Motor neuron (in vitro differentiated cells): Measurements from ENCODE around the gene AMACR. TPM values are rescaled to one million over a fixed set of nuclear protein-coding genes. Genes with fewer than 3 reads are reported as not detected.
"Not testable (repeated sequence)": the region's sequence is repeated elsewhere in the genome, so short reads cannot be mapped to it uniquely, and the experiment has no call there.

ENCODE experiments used
- ATAC-seq, 8 experiments: fragments of 200-7000 bp; cut with Tn5 transposase; replicated peaks in 6 of 8; 2 replicates each; pipeline ENCODE4 v1.8.0; 2021; ENCODE audit warnings: mild to moderate bottlenecking in 8 of 8, moderate library complexity in 8 of 8
- H3K27ac ChIP-seq, 2 donors: fragments of 250-450 bp; sonication (Bioruptor Pico); 2 replicates each; pipeline ENCODE4 v1.9.0; 2021; ENCODE audit warnings: antibody characterized with exemption in 2 of 2, mild to moderate bottlenecking in 2 of 2, moderate library complexity in 1 of 2
- H3K4me1 ChIP-seq, 2 donors: fragments of 250-450 bp; sonication (Bioruptor Pico); replicated peaks in 1 of 2; 2 replicates each; pipeline ENCODE4 v1.6.1; 2021; ENCODE audit warnings: antibody characterized with exemption in 2 of 2, mild to moderate bottlenecking in 2 of 2, moderate library complexity in 1 of 2
- H3K4me3 ChIP-seq, 5 donors: fragments of 250-450 bp; sonication (Bioruptor Pico); 2 replicates each; pipeline ENCODE4 v1.9.0; 2021; ENCODE audit warnings: antibody characterized with exemption in 5 of 5, mild to moderate bottlenecking in 5 of 5, moderate library complexity in 4 of 5
- WGBS, 10 experiments: fragments of 450-650 bp; shearing (Covaris generic); methylation state at CpG; one replicate each; pipeline ENCODE4 v1.0.0; 2022; 5-methylcytosine and 5-hydroxymethylcytosine counted together
- in situ Hi-C, 9 experiments: fragments of 400-800 bp; cut with MboI; loops; one replicate each; pipeline ENCODE4 v1.15.0; 2021; ENCODE audit warnings: low sequenced_read_pairs in 9 of 9, low pct_unique_long_range_greater_than_20kb in 2 of 9; ENCODE audit not compliant: unreplicated experiment in 9 of 9
- total RNA-seq, 8 experiments: library from RNA; unstranded; fragments of 300-600 nt; gene quantifications; 2 replicates each; pipeline versions ENCODE4 v1.2.3 to v1.2.4, GENCODE V29; 2022

AMACR gene
- total RNA-seq, 8 experiments from 2014 or later: 4.2 to 17.7 (median 8.7) TPM

DNA sequence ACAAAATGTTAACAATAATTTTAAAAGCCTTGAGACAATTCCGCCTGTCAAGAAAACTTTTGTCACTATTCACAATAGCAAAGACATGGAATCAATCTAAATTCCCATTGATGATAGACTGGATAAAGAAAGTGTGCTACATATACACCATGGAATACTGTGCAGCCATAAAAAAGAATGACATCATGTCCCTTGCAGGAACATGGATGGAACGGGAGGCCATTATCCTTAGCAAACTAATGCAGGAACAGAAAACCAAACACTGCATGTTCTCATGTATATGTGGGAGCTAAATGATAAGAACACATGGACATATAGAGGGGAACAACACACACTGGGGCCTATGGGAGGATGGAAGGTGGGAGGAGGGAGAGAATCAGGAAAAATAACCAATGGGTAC, 22.7 kb upstream of the AMACR start:
- H3K4me3 ChIP-seq, ATAC-seq, H3K27ac ChIP-seq, in situ Hi-C loops, H3K4me1 ChIP-seq: not testable (repeated sequence)
- WGBS, 10 experiments: 50 to 100% (median 90%) methylated on average over 1 to 2 of the region's 2 CpGs

DNA sequence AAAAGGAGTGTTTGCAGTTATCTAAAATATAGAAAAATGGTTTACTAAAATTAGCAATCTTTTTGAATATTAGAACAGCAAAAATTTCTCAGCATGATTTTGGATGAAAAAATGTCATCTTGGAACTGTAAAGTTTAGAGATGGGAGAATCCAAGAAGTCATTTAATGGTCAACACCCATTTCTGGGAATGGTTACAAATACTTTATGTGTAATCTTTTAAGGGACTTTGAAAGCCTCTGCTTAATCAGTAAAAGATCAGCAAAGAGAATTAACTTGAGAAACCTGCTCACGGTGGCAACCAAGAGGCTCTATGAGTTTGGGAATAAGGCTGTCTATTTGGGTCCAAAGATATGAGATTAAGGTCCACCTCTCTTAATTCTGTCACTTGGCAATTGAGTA, 22.2 kb upstream of the AMACR start:
- in situ Hi-C loops: no loop called here
- Histone ChIP-seq H3K4me1 (no peaks in the 10 kb centered on the region), H3K27ac (no peak overlapping the region), H3K4me3 (no peak overlapping the region)
- ATAC-seq: no peak
- WGBS, 10 experiments: 0 to 94% (median 47%) methylated on average over 1 of the region's 1 CpG; no CpG with 5 or more reads in 4 of the 10 experiments

GRCh38 chr5:34028349-34028748, 20.5 kb upstream of the AMACR start:
- Histone ChIP-seq H3K4me1 (no peaks in the 10 kb centered on the region), H3K4me3 (no peak overlapping the region), H3K27ac (no peak overlapping the region)
- no peak for ATAC-seq
- 50 to 85% (median 74%) methylated on average over 2 to 3 of the region's 3 CpGs for WGBS, 10 experiments
- in situ Hi-C loops: no loop called here

- H3K4me3 ChIP-seq: no peak overlapping the region
- H3K4me1 ChIP-seq: no peaks in the 10 kb centered on the region
- in situ Hi-C loops: no loop called here
- H3K27ac ChIP-seq: no peak overlapping the region
- WGBS, 10 experiments: 64 to 97% (median 87%) methylated on average over 4 to 9 of the region's 9 CpGs
- no peak for ATAC-seq
Observed at GRCh38 chr5:34026089-34026761, 18.4 kb upstream of the AMACR start.

DNA sequence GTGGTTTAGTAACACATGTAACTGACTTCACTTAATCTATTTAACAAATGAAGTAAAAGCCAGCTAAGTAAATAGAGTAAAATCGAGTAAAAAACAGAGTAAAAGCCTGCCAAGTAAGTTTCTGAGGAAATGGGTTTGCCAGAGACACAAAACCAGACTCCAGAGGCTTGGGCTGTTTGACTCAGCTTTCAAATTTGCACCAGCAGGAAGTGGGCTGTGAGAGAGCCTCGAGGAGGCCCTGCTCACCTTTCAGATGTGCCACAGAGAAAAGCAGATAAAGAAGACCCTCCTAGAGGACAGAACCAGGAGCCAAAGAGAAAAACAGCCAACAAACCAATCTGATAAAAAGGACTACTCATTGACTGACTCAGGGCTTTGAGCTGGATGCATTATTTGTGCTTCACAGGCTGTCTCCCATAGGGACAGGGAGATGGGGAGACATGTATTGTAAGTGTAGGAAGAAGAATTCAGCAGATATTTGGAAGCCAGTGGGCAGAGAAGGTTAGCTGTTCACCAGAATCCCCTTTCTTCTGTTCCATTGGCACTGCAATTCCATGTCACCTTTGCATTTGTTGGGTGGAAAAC, 14.4 kb upstream of the AMACR start:
- Histone ChIP-seq H3K4me3 (no peak overlapping the region), H3K27ac (no peak overlapping the region), H3K4me1 (no peaks in the 10 kb centered on the region)
- in situ Hi-C loops: no loop called here
- 0 to 76% (median 26%) methylated on average over 1 to 2 of the region's 2 CpGs; no CpG with 5 or more reads in 1 of the 10 experiments for WGBS, 10 experiments
- ATAC-seq: no peak

DNA sequence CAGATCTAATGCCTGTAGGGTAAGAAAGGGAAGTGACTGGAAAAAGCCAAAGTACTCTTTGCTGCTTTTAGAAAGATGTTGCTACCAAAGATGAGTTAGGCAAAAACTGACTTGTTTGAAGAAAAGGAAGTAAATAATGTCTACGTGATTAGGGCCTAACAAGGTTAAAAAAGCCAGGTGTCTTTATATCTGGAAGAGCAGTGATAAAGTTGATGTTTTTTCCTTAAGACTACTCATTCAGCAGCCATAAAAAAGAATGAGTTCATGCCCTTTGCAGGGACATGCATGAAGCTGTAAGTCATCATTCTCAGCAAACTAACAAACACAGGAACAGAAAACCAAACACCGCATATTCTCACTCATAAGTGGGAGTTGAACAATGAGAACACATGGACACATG, 13.5 kb upstream of the AMACR start:
- ATAC-seq: no peak
- H3K4me1 ChIP-seq: no peaks in the 10 kb centered on the region
- in situ Hi-C loops: no loop called here
- no peak overlapping the region for H3K27ac ChIP-seq
- no peak overlapping the region for H3K4me3 ChIP-seq
- WGBS, 10 experiments: 63 to 100% (median 100%) methylated on average over 1 to 2 of the region's 2 CpGs

- no peak for ATAC-seq
- H3K4me1 ChIP-seq: no peaks in the 10 kb centered on the region
- in situ Hi-C loops: no loop called here
- H3K27ac ChIP-seq: no peak overlapping the region
- no peak overlapping the region for H3K4me3 ChIP-seq
- 100% methylated on average over 1 of the region's 1 CpG; no CpG with 5 or more reads in 6 of the 10 experiments for WGBS, 10 experiments
Observed at GRCh38 chr5:34020726-34021125, 12.9 kb upstream of the AMACR start.

- WGBS, 10 experiments: 60 to 100% (median 93%) methylated on average over 1 to 2 of the region's 2 CpGs; no CpG with 5 or more reads in 2 of the 10 experiments
- in situ Hi-C loops: no loop called here
- ATAC-seq: no peak
- no peak overlapping the region for H3K4me3 ChIP-seq
- no peaks in the 10 kb centered on the region for H3K4me1 ChIP-seq
- H3K27ac ChIP-seq: no peak overlapping the region
Observed at GRCh38 chr5:34017254-34017653, 9.4 kb upstream of the AMACR start.

GRCh38 chr5:34016750-34017149, 8.9 kb upstream of the AMACR start:
- 46 to 100% (median 86%) methylated on average over 1 to 2 of the region's 2 CpGs; no CpG with 5 or more reads in 2 of the 10 experiments for WGBS, 10 experiments
- H3K4me1 ChIP-seq: no peaks in the 10 kb centered on the region
- in situ Hi-C loops: no loop called here
- no peak for ATAC-seq
- no peak overlapping the region for H3K27ac ChIP-seq
- H3K4me3 ChIP-seq: no peak overlapping the region

DNA sequence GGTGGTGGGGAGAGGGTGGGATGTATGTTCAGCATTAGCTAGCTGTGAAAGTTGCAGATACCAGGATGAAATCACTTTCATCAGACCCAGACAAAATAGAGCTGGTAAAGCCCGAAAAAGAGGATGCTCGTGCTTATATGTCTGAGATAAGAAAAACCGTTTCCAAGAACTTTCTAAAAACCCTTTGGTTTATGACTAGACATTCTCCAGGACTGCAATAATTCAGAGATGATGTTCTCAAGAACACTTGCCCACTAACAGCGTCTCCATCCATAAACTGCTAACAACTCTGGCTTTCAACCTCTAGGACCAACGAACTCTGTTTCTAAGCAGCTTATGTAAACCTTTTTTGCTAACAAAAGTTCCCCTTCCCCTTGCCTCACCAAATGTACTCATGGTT, 8.4 kb upstream of the AMACR start:
- 56 to 81% (median 71%) methylated on average over 2 to 5 of the region's 5 CpGs; no CpG with 5 or more reads in 1 of the 10 experiments for WGBS, 10 experiments
- H3K4me3 ChIP-seq: no peak overlapping the region
- no peak for ATAC-seq
- no peaks in the 10 kb centered on the region for H3K4me1 ChIP-seq
- no peak overlapping the region for H3K27ac ChIP-seq
- in situ Hi-C loops: no loop called here

DNA sequence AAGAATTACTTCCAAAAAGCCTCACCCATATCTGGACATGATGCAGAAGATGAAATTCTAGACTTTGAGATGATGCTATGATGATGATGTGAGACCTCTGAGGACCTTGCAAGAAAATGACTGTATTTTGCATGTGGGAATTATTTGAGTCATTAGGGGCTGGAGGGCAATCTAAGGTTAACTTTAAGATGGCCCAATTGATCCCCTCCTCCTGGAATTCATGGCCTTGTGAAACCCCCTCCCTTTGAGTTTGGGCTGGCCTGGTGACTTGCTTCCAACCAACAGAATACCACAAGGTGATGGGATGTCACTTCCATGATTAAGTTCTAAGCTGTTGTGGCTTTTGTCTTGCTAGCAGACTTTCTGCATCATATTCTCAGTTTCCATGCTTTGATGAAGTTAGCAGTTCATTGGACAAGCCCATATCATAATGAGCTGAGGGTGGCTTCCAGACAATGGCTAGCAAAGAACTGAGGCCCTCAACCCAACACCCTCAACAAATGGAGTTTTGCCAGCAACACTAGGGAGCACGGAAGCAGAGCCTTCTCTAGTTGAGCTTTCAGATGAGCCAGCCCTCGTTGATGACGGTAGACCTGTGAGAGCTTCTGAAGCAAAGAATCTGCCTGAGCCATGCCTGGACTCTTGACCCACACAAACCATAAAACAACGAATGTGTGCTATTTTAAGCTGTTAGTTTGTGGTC, 7.4 kb upstream of the AMACR start:
- Histone ChIP-seq H3K27ac (no peak overlapping the region), H3K4me1 (no peaks in the 10 kb centered on the region), H3K4me3 (no peak overlapping the region)
- 43 to 100% (median 90%) methylated on average over 1 to 4 of the region's 4 CpGs; no CpG with 5 or more reads in 2 of the 10 experiments for WGBS, 10 experiments
- no peak for ATAC-seq
- in situ Hi-C loops: no loop called here

DNA sequence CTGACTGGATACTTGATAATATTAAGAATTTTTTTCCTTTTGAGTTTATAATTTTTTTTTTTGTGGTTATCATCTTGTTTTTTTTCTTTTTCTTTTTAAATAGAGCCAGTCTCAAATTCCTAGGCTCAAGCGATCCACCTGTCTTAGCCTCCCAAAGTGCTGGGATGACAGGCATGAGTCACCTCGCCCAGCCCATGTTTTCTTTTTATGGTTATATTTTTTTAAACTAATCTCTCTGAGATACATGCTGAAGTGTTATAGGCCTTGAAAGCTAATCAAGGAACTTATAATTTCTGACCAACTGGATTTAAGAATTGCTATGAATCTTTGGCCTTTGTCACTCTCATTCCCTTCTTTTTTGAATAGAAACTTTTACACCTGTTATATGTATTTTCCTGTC, 6.8 kb upstream of the AMACR start:
- Histone ChIP-seq H3K4me3 (no peak overlapping the region), H3K4me1 (no peaks in the 10 kb centered on the region), H3K27ac (no peak overlapping the region)
- no peak for ATAC-seq
- 77 to 100% (median 98%) methylated on average over 1 to 2 of the region's 2 CpGs; no CpG with 5 or more reads in 2 of the 10 experiments for WGBS, 10 experiments
- in situ Hi-C loops: no loop called here

GRCh38 chr5:34013547-34013946, 5.7 kb upstream of the AMACR start:
- WGBS, 10 experiments: 50 to 81% (median 67%) methylated on average over 1 to 2 of the region's 3 CpGs; no CpG with 5 or more reads in 3 of the 10 experiments
- ATAC-seq: no peak
- Histone ChIP-seq H3K27ac (no peak overlapping the region), H3K4me3 (no peak overlapping the region), H3K4me1 (peaks cover 3 to 6% of the 10 kb centered on the region in 2 donors)
- in situ Hi-C loops: no loop called here
